Stimulated activated naive CD8-positive, alpha-beta T cell treated with anti-CD3 and anti-CD28 coated beads, Interleukin-15, Interleukin-2, amounts not matched to agents 100 ng/mL and 50 ng/mL, for 24 hours (primary cell): ENCODE data around the gene SLC22A8.
"Not testable (repeated sequence)": the region's sequence is repeated elsewhere in the genome, so short reads cannot be mapped to it uniquely, and the experiment has no call there.

Experiments used
- H3K27ac Mint-ChIP-seq: one replicate; pipeline ENCODE4 v1.8.0; 2021; ENCODE audit warnings: mild to moderate bottlenecking, mixed read lengths
- H3K27me3 Mint-ChIP-seq: one replicate; pipeline ENCODE4 v1.8.0; 2021; ENCODE audit warnings: mixed read lengths
- H3K36me3 Mint-ChIP-seq: one replicate; pipeline ENCODE4 v1.8.0; 2021; ENCODE audit warnings: low read depth, mixed read lengths
- H3K4me1 Mint-ChIP-seq: one replicate; pipeline ENCODE4 v1.8.0; 2021; ENCODE audit warnings: low read depth, mixed read lengths
- H3K4me3 Mint-ChIP-seq: one replicate; pipeline ENCODE4 v1.8.0; 2021; ENCODE audit warnings: mild to moderate bottlenecking, mixed read lengths
- H3K9me3 Mint-ChIP-seq: one replicate; pipeline ENCODE4 v1.8.0; 2021; ENCODE audit warnings: mixed read lengths

The SLC22A8 gene, protein sequence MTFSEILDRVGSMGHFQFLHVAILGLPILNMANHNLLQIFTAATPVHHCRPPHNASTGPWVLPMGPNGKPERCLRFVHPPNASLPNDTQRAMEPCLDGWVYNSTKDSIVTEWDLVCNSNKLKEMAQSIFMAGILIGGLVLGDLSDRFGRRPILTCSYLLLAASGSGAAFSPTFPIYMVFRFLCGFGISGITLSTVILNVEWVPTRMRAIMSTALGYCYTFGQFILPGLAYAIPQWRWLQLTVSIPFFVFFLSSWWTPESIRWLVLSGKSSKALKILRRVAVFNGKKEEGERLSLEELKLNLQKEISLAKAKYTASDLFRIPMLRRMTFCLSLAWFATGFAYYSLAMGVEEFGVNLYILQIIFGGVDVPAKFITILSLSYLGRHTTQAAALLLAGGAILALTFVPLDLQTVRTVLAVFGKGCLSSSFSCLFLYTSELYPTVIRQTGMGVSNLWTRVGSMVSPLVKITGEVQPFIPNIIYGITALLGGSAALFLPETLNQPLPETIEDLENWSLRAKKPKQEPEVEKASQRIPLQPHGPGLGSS

DNA sequence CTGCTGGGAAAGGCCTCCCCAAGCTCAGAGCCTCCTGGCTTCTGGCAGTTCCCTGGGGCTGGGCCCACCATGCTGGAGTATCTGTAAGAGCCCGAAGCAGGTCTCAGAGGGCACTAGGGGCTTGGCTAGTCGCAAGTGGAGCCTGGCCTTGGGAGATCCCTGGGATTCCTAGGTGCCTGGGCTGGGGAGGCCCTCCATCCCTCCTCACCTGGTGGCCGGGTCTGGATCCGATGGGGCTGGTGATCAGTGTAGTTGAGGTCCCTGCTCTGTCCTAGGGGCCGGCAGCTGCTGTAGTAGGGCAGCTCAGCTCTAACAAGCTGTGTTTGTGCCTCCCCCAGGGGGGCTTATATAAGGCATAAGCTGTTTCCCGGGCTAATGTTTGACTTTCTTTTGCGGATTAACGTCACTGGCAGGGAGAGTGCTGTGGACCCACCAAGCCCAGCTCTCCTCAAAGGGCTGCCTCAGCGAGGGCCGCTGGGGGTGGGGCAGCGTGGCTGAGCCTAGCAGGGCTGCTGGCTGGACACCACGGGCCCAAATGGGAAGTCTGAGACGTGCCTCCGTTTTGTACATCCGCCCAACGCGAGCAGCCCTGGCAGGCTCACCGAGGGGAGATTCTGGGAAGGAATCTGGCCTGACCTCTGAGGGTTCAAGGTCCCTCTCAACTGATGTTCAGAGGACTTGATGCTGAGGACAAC, at the start of gene SLC22A8:
Gene SLC22A8, minus strand, starts transcription at position 321 of the 695 bp plus-strand sequence. CDS start 883 bp downstream, outside the sequence.
- H3K27me3 Mint-ChIP-seq = peaks cover 3% of the 10 kb centered on the region
- no peak within 1 kb of the TSS for H3K27ac Mint-ChIP-seq
- no peak within 1 kb of the TSS for H3K4me3 Mint-ChIP-seq
- no peaks in the 10 kb centered on the region for H3K36me3 Mint-ChIP-seq
- H3K4me1 Mint-ChIP-seq = no peaks in the 10 kb centered on the region
- no peaks in the 10 kb centered on the region for H3K9me3 Mint-ChIP-seq

DNA sequence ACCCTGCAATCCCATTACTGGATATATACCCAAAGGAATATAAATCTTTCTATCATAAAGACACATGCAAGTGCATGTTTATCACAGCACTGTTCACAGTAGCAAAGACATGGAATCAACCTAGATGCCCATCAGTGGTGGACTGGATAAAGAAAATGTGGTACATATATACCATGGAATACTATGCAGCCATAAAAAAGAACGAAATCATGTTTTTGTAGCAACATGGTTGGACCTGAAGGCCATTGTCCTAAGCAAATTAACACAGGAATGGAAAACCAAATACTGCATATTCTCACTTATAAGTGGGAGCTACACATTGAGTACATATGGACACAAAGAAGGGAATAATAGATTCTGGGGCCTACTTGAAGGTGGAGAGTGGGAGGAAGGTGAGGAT, 30.6 kb upstream of the SLC22A8 start:
- H3K9me3 Mint-ChIP-seq, H3K4me1 Mint-ChIP-seq, H3K27ac Mint-ChIP-seq, H3K36me3 Mint-ChIP-seq, H3K4me3 Mint-ChIP-seq: not testable (repeated sequence)
- peaks cover 35% of the 10 kb centered on the region for H3K27me3 Mint-ChIP-seq

DNA sequence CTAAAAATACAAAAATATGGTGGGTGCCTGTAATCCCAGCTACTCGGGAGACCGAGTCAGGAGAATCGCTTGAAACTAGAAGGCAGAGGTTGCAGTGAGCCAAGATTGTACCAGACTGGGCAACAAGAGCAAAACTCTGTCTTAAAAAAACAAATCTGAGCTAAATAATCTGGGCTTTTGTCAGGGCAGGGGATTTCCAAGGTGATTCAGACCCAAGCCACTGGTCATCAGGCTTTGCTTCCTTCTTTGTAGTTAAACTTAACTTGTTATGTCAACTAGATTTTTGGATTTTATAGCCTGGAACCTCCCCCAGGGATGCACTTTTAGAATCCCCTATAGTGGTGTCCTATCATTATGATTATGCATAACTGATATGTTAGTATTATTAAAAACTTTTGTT, 27.0 kb upstream of the SLC22A8 start:
- H3K9me3 Mint-ChIP-seq = peaks cover 4% of the 10 kb centered on the region
- peaks cover 31% of the 10 kb centered on the region for H3K27me3 Mint-ChIP-seq
- no peaks in the 10 kb centered on the region for H3K4me1 Mint-ChIP-seq
- no peaks in the 10 kb centered on the region for H3K36me3 Mint-ChIP-seq
- no peak overlapping the region for H3K4me3 Mint-ChIP-seq
- H3K27ac Mint-ChIP-seq = no peak overlapping the region

DNA sequence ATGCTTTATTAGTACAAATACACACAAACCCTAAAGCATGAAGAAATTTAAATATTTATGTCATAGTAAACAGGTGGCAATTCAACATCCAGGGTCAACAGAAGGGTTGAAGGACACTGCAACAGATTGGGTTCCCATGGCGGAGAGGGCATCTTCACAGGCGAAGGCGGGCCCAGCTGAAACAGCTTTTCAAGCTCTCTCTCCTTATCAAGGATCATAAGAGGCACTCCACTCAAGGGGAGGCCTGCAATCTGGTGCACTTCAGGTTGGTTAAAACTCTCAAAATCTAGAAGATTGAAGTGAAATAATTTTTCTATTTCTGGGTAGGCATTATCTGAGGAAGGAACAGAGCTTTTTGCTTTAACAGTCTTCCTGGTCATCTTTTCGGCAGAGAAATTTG, 16.8 kb upstream of the SLC22A8 start:
- Mint-ChIP-seq H3K4me3 (no peak overlapping the region), H3K4me1 (no peaks in the 10 kb centered on the region), H3K27ac (no peak overlapping the region), H3K27me3 (peaks cover 20% of the 10 kb centered on the region), H3K36me3 (no peaks in the 10 kb centered on the region), H3K9me3 (no peaks in the 10 kb centered on the region)

DNA sequence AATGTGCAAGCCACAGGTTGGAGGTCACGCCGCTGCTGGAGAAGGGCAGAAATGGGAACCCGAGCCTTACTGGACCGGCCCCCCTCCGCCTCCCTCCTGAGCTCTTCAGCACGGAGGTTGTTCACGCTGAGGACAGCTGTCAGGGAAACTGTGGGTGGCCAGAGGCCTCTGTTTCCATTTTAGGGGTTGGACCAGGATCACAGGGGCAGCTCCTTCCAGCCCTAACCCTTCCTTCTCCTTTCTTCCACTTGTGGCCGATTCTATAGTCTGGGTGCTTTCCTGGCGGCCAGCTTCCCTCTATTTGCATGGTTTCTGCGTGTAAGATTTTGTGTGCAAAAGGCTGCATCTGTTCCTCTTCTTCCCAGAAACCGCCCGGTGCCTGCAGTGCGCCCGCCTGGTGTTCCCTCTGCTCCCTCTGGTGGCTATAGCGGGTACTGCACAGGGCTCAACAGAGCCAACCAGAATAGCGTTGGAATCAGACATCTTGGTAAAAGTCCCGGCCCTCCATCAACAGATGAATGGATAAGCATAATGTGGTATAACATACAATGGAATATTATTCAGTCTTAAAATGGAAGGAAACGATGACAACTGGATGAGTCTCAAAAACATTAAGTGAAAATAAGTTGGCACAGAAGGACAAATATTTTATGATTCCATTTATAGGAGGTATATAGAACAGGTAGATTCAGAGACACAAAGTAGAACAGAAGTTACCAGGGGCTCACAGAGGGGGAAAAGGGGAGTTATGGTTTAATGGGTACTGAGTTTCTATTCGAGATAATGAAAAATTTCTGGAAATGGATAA, 8.4 kb upstream of the SLC22A8 start:
- H3K27me3 Mint-ChIP-seq = peaks cover 18% of the 10 kb centered on the region
- H3K27ac Mint-ChIP-seq = no peak overlapping the region
- peaks cover 5% of the 10 kb centered on the region for H3K4me1 Mint-ChIP-seq
- no peak overlapping the region for H3K4me3 Mint-ChIP-seq
- no peaks in the 10 kb centered on the region for H3K36me3 Mint-ChIP-seq
- H3K9me3 Mint-ChIP-seq = no peaks in the 10 kb centered on the region

DNA sequence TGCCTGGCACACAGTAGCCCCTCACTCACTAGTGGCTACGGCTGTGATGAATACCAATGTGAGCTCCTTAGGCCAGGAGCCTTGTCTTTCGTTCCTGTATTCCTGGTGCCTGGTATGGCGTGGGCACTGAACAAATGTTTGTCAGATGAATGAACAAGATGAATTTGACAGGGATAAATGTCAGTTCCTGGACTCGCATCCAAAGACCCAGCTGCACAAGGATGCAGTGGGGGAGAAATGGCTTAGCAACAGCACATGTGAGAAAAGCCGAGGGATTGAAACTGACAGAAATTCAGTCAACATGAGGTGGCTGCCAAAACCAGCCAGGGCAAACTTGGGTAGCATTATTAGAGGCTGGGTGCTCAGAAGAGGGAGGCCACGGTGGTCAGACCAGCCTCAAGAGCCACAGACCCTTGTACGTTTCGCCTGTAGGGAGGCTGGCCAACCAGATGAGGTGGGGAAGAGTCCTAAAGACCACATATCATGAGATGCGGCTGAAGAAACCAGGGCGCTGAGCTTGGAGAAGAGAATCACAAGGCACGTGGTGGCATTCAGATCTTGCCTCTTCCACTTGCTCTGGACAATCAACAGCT, 7.7 kb upstream of the SLC22A8 start:
- Mint-ChIP-seq H3K36me3 (no peaks in the 10 kb centered on the region), H3K4me1 (peaks cover 5% of the 10 kb centered on the region), H3K9me3 (no peaks in the 10 kb centered on the region), H3K27me3 (peaks cover 13% of the 10 kb centered on the region), H3K27ac (no peak overlapping the region), H3K4me3 (no peak overlapping the region)

DNA sequence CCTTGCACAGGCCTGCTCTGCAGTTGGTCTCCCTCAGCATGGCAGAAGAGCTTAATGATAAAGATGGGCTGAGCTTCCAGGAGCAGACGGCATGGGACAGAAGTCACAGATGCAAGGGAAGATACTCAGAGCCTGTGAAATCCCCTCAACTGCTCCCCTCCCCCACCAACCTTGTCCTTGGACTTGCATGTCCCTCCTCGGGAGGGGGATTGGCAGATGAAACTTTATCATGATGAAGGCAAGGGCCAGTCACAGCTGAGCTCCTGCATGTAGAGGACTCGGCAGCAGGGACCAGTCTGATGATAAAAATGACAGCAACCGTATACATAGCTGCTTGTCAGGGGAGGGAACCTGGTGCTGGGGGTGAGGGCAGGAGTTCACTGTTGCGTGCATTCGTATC, 6.8 kb upstream of the SLC22A8 start:
- no peaks in the 10 kb centered on the region for H3K9me3 Mint-ChIP-seq
- no peak overlapping the region for H3K27ac Mint-ChIP-seq
- H3K4me3 Mint-ChIP-seq = no peak overlapping the region
- H3K27me3 Mint-ChIP-seq = peaks cover 9% of the 10 kb centered on the region
- H3K4me1 Mint-ChIP-seq = peaks cover 5% of the 10 kb centered on the region
- H3K36me3 Mint-ChIP-seq = no peaks in the 10 kb centered on the region

DNA sequence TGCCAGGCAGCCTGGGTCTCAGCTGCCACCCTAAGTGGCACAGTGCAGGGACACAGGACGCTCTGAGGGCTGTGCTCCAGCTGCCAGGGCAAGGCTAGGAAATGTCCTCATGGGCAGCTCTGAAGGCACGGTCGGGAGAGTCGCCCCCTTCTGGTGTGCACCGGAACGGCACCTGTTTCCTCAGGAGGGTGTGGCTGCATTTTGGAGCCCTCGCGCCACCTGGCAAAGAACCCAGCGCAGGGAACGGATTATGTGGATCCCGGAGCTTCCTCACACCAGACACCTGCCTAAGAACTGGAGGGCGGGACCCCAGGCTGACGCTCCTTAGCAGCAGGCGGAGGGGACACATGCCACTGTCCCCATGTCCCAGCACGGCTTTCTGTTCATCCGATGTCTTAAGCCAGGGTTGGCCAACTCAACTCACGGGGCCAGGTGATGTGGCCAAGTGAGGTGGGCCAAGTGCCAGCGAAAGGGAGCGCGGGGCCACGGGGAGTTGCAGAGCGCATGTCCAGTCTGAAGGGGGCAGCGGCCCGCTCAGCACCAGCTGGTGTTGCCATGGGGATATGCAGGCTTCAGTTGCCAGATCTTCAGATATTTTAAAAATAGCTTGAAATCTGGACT, 5.1 kb upstream of the SLC22A8 start:
- no peaks in the 10 kb centered on the region for H3K9me3 Mint-ChIP-seq
- H3K27ac Mint-ChIP-seq = no peak overlapping the region
- H3K36me3 Mint-ChIP-seq = no peaks in the 10 kb centered on the region
- H3K4me3 Mint-ChIP-seq = no peak overlapping the region
- peaks cover 9% of the 10 kb centered on the region for H3K27me3 Mint-ChIP-seq
- peaks cover 5% of the 10 kb centered on the region for H3K4me1 Mint-ChIP-seq

DNA sequence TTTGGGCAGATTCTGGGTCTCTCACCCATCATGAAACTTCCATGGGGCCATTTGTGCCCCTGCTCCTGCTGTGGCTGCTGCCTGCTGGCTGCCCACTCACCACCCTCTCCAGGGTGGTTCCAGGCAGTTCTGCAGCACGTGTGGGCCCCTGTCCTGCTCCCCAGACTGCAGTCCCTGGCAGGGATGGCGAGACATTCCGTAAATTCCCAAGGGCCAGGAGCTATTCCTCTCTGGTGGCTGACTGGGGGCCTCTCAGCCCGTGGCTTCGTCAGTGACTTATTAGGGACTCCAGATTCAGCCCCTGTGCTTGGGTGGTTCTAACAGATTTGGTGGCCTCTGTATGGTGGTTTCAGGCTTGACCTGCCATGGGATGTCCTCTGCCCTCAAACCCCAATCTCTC, 3.9 kb upstream of the SLC22A8 start:
- no peak overlapping the region for H3K4me3 Mint-ChIP-seq
- no peak overlapping the region for H3K27ac Mint-ChIP-seq
- H3K36me3 Mint-ChIP-seq = no peaks in the 10 kb centered on the region
- no peaks in the 10 kb centered on the region for H3K9me3 Mint-ChIP-seq
- peaks cover 5% of the 10 kb centered on the region for H3K4me1 Mint-ChIP-seq
- peaks cover 8% of the 10 kb centered on the region for H3K27me3 Mint-ChIP-seq

DNA sequence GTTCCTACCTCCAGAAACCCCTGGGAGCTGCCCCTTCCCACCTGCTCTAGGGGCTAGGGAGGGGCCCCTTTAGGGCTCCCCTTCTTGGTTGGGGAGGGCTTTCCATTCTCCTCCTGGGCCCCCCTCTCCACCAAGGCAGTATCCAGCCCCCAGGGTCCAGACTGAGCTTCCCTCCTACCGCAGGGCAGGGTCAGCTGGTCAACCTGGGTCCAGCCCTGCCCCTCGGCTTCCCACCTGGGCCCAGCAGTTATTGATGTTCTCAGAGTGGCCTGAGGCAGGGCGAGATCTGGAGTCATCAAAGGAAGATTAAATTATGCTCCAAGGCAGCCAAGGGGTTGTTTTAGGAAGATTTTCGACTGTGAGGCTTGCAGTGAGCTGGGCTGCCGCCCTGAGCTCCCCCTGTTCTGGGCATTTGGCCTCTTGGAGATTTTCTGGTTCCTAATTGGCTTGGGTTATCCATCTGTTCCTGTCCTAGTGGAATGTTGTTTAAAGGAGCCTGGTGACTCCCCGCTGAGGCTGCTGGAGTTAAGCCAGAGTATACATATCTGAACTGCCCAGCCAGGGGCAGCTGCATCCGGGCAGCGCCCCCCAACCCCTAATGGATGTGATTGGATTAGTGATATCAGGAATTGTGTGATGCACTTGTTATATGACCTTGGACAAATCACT, 1.8 kb upstream of the SLC22A8 start:
- Mint-ChIP-seq H3K9me3 (no peaks in the 10 kb centered on the region), H3K4me3 (no peak overlapping the region), H3K36me3 (no peaks in the 10 kb centered on the region), H3K27me3 (peaks cover 3% of the 10 kb centered on the region), H3K4me1 (no peaks in the 10 kb centered on the region), H3K27ac (no peak overlapping the region)

DNA sequence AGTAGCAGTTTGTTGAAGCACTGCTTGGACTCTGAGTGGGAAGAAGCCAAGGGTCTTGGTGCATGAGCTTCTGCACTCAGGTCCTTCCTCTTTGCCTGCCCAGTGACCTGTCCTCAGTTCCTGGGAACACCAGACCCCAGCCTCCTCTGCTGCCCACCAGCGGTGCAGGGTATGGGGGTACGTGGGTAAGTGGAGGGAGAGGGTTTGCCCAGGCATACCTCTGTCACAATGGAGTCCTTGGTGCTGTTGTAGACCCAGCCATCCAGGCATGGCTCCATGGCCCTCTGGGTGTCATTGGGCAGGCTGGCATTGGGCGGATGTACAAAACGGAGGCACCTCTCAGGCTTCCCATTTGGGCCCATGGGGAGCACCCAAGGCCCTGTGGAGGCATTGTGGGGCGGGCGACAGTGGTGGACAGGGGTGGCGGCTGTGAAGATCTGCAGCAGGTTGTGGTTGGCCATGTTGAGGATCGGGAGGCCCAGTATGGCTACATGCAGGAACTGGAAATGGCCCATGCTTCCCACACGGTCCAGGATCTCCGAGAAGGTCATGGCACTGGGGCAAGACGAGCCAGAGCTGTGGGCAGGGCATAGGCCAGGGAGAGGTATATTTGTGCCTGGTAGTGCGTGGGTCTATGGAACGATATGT, 1.1 kb downstream of the SLC22A8 start:
- H3K27me3 Mint-ChIP-seq = peaks cover 3% of the 10 kb centered on the region

DNA sequence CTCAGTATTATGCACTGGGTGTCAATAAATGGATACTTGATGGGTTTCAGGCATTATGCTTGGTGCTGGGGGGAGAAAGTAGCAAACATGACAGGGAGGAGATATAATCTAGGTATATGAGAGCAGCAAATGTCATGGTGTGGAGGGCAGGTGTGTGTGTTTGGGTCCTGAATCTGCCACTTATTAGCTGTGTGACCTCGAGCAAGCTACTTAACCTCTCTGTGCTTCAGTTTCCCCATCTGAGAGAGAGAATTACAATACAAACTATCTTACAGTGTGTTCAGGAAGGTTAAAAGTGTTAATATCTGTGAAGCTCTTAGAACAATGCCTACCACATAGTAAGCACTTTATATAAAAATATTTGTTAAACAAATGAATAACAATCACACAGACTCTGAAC, 2.8 kb downstream of the SLC22A8 start:
- H3K4me1 Mint-ChIP-seq = no peaks in the 10 kb centered on the region
- no peak overlapping the region for H3K27ac Mint-ChIP-seq
- no peaks in the 10 kb centered on the region for H3K36me3 Mint-ChIP-seq

More for the DNA sequence above, 1.1 kb downstream of the SLC22A8 start:
- Mint-ChIP-seq H3K4me1 (no peaks in the 10 kb centered on the region), H3K9me3 (no peaks in the 10 kb centered on the region), H3K27ac (no peak overlapping the region), H3K36me3 (no peaks in the 10 kb centered on the region), H3K4me3 (no peak overlapping the region)

DNA sequence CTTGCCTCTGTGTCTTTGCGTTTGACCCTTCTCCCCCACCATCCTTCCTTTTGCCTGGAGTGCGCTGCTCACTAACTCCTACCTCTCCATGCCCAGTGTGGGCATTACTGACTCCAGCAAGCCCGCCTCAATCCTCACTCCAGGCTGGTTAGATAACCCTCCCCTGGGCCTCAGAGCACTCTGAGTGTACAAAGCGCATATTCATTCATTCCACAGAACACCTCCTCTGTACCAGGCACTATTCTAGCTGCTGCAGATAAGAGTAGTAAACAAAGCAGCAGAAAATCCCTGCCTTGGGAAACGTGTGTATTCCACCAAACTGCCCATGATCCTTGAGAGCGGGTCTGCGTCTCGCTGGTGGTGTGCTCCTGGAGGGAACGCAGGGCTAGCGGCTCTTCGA, 3.2 kb downstream of the SLC22A8 start:
- Mint-ChIP-seq H3K9me3 (no peaks in the 10 kb centered on the region), H3K4me3 (no peak overlapping the region), H3K4me1 (no peaks in the 10 kb centered on the region), H3K27ac (no peak overlapping the region), H3K36me3 (no peaks in the 10 kb centered on the region), H3K27me3 (peaks cover 3% of the 10 kb centered on the region)

More for the DNA sequence above, 2.8 kb downstream of the SLC22A8 start:
- Mint-ChIP-seq H3K4me3 (no peak overlapping the region), H3K9me3 (no peaks in the 10 kb centered on the region), H3K27me3 (peaks cover 3% of the 10 kb centered on the region)
